BE2C (cell line): ENCODE measurements around the gene NEURL1B.

Experiments used
- DNase-seq: peaks from one replicate; pipeline ENCODE4 v3.0.0-alpha.2; 2020
- H3K27me3 ChIP-seq: fragments of 250-450 bp; sonication (Bioruptor Pico); 2 replicates; pipeline ENCODE4 v1.5.1; 2020; ENCODE audit warnings: mild to moderate bottlenecking
- H3K36me3 ChIP-seq: fragments of 250-450 bp; sonication (Bioruptor Pico); 2 replicates; pipeline ENCODE4 v1.5.1; 2020; ENCODE audit warnings: mild to moderate bottlenecking
- H3K4me1 ChIP-seq: fragments of 250-450 bp; sonication (Bioruptor Pico); 2 replicates; pipeline ENCODE4 v1.5.1; 2020
- H3K4me3 ChIP-seq: 2 replicates; pipeline ENCODE4 v1.5.1; 2011; ENCODE audit warnings: low read depth, low read length
- H3K9me3 ChIP-seq: fragments of 250-450 bp; sonication (Bioruptor Pico); 2 replicates; pipeline ENCODE4 v1.5.1; 2020
- CTCF ChIP-seq: IDR thresholded peaks from 2 replicates; pipeline ENCODE4 v1.5.1; 2012; ENCODE audit warnings: mild to moderate bottlenecking, low read depth, low read length

Gene NEURL1B

GRCh38 chr5:172727551-172727950 is 86.5 kb downstream of the NEURL1B start:
- Histone ChIP-seq H3K4me3 (no peak overlapping the region), H3K9me3 (no peaks in the 10 kb centered on the region), H3K36me3 (no peaks in the 10 kb centered on the region), H3K4me1 (no peaks in the 10 kb centered on the region), H3K27me3 (no peaks in the 10 kb centered on the region)
- no peak for DNase-seq
- TF ChIP-seq CTCF = no peak

- Histone ChIP-seq H3K36me3 (no peaks in the 10 kb centered on the region), H3K27me3 (no peaks in the 10 kb centered on the region), H3K4me1 (no peaks in the 10 kb centered on the region), H3K9me3 (no peaks in the 10 kb centered on the region), H3K4me3 (no peak overlapping the region)
- DNase-seq = no peak
- no peak for TF ChIP-seq CTCF
Measured at GRCh38 chr5:172728481-172729241, 87.6 kb downstream of the NEURL1B start.

GRCh38 chr5:172729588-172729987 is 88.5 kb downstream of the NEURL1B start:
- Histone ChIP-seq H3K4me1 (no peaks in the 10 kb centered on the region), H3K4me3 (no peak overlapping the region), H3K36me3 (no peaks in the 10 kb centered on the region), H3K9me3 (no peaks in the 10 kb centered on the region), H3K27me3 (no peaks in the 10 kb centered on the region)
- no peak for TF ChIP-seq CTCF
- DNase-seq = no peak

GRCh38 chr5:172730222-172730621 is 89.2 kb downstream of the NEURL1B start:
- no peak for DNase-seq
- Histone ChIP-seq H3K4me3 (no peak overlapping the region), H3K27me3 (no peaks in the 10 kb centered on the region), H3K4me1 (no peaks in the 10 kb centered on the region), H3K9me3 (no peaks in the 10 kb centered on the region), H3K36me3 (no peaks in the 10 kb centered on the region)
- no peak for TF ChIP-seq CTCF

GRCh38 chr5:172730981-172731679 is 90.1 kb downstream of the NEURL1B start:
- no peak overlapping the region for H3K4me3 ChIP-seq
- DNase-seq = no peak

More at GRCh38 chr5:172730981-172731679, 90.1 kb downstream of the NEURL1B start:
- no peaks in the 10 kb centered on the region for H3K27me3 ChIP-seq
- H3K4me1 ChIP-seq = no peaks in the 10 kb centered on the region
- no peak for TF ChIP-seq CTCF
- no peaks in the 10 kb centered on the region for H3K9me3 ChIP-seq
- no peaks in the 10 kb centered on the region for H3K36me3 ChIP-seq
